HG03354 (cell line): ENCODE results near the gene DMWD.
"Not testable (repeated sequence)": the region's sequence is repeated elsewhere in the genome, so short reads cannot be mapped to it uniquely, and the experiment has no call there.

Experiments
- ATAC-seq: cut with Tn5 transposase; IDR thresholded peaks from one replicate; pipeline ENCODE4 v1.9.1; 2021; ENCODE audit warnings: mild to moderate bottlenecking; ENCODE audit not compliant: unreplicated experiment, poor library complexity, severe bottlenecking

Gene DMWD

GRCh38 chr19:45817010-45817724 is 24.5 kb upstream of the DMWD start:
- ATAC-seq: peak; percentile 90

DNA sequence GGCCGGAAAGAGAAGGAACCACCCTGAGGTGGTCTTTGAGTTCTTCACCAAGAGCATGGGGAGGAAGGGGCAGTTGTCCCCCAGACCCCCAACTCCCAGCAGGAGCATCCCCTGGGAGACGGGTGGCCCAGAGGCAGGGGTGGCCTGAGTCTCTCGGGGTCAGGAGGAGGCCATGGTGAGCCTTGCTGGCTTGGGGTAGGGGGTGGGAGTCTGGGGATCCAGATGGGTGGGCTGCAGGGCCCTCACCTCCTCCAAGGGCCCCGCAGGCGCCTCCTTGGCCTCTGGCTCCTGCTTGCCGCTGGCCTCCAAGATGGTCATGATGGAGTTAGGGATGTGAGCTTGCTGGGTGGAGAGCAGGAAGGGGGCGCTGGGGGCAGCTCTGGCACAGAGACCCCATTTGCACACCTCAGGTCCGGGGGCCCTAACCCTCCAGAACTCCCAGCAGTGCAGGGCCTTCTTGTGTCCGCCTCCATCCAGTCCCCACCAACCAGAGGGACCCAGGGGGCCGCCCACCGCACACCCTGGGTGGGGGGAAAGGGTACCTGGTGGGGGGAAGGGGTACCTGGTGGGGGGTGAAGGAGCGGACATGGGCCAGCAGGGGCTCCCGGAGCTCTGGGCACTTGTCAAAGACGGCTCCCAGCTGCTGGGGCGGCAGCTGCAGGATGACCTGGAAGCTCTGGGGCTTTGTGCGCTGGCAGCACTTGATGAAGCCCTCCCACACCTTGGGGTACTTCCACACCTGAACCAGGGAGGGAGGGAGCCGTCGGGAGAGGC is 23.8 kb upstream of the DMWD start:
- ATAC-seq: no peak

DNA sequence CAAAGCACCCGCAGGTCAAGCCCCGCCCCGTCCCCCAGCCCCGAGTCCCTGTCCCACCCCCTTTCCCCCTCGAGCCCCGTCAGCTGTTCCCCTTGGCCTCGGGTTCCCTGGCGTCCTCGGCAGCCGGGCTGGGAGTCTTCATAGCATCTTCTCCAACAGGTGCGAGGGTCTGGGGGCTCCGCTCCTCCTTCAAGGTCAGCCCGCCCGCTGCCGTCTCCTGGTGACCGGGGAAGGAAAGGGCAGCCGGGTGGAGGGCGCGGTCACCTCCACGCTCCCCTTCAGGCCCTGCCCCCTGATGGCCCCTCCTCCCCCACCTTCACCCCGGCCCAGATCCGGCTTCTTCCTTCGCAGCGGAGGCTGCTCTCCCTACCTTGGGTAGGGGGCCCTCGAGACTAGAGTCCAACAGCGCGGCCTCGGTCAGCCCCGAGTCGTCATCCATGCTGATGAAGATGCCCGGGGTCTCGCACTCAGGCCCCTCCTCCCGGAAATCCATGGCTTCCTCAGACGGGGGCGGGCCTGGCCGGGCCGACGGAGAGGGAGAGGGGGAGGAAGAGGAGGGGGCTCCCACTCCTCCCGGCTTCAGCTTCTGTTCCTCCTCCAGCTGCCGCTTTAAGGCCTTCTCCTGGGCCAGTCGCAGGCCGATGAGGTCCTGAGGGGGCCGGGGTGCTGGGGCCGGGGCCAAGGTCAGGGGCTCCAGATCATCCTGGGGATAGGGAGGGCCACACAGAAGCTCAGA is 23.0 kb upstream of the DMWD start:
- ATAC-seq: no peak

GRCh38 chr19:45814851-45815480 is 22.3 kb upstream of the DMWD start, which contains the start of gene RSPH6A:
RSPH6A (minus strand) TSS chr19:45815308; CDS start chr19:45815176, 132 bp downstream.
- ATAC-seq: no peak

GRCh38 chr19:45814166-45814780 is 21.6 kb upstream of the DMWD start:
- ATAC-seq: no peak

GRCh38 chr19:45812297-45812696 is 19.7 kb upstream of the DMWD start:
- ATAC-seq: no peak

- no peak for ATAC-seq
Observed at GRCh38 chr19:45809643-45810159, 17.1 kb upstream of the DMWD start.

DNA sequence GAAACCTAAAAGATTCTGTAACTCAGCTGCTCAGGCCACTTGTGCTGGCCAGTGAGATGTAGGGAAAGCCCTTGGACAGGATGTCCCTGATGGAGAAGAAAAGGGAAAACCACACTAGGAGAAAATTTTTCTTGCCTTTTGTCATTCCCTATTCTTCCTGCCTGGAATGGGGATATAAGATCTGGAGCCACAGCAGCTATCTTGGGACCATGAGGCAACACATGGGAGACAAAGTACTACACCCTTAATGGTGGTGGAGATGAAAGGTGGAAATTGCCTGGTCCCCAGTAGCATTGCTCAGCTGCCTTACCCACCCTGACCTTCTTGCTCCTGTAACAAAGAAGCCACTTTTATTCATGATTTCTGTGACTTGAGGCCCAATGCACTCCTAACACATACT is 13.1 kb upstream of the DMWD start:
- ATAC-seq: no peak

DNA sequence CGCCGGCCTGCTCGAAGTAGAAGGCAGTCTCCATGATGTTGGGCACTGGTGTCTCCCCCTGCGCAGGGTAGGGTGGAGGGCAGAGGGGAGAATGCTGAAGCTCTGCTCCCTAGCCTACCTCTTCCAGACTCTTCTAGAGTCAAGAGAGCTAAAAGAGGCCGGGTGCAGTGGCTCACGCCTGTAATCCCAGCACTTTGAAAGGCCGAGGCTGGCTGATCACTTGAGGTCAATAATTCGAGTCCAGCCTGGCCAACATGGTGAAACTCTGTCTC is 12.2 kb upstream of the DMWD start:
- no peak for ATAC-seq

DNA sequence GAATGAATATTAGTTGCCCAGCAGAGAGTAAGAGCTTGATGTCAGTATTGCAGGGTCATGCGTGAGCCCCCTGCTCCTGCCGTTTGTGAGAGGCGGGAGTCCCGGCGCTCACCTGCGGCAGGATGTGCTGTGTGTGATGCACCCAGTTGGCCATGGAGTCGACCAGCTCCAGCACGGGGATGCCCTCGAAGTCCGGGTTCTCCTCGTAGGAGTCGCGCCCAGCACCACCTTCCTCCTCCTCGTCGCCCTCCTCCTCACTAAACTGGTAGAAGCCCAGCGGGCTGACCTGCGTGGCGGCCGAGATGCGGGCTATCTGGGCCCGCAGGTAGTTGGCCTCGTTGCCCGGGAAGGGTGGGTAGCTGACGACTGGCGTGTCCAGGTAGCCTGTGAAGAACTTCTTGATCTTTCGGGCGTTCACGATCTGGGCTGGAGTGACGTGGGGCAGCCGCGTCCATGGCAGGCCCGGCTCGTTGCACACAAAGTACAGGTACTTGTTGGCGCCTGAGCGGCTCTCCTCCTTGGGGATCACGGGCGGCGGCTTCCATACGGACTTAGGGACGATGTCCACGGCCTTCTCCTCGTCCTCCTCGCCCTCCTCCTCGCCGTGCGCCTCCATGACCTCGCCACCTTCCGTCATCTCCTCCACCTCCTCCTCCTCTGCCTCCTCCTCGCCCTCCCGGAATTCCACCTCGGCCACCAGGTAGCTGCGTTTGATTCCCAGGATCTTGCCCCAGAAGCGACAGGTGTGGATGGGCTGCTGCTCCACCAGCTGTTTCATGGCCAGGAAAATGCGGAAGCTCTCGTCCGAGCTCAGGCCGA is 11.7 kb upstream of the DMWD start:
- no peak for ATAC-seq

GRCh38 chr19:45801603-45802175 is 9.0 kb upstream of the DMWD start:
- ATAC-seq: no peak

DNA sequence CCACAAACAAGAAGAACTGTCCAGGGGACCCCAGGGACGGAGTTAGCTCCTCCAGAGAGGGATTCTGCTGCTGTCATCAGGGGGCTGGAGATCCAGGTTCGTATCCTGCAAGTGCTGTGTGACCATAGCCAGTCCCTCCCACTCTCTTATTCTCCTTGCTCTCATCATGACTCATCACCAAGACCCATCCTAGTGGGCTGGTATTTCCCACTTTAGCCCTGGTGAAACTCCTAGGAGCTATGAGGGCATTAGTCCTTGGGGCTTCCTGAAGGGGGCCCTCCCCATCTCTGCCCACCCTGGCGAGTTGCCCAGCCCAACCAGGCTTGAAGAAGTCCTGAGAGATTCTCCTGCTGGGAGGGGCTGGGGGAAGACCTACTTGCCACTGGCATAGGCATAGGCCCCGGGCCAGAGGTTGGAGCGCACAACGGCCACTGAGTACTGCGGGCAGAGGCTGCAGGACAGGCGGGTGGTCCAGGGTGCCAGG is 7.5 kb upstream of the DMWD start:
- no peak for ATAC-seq

DNA sequence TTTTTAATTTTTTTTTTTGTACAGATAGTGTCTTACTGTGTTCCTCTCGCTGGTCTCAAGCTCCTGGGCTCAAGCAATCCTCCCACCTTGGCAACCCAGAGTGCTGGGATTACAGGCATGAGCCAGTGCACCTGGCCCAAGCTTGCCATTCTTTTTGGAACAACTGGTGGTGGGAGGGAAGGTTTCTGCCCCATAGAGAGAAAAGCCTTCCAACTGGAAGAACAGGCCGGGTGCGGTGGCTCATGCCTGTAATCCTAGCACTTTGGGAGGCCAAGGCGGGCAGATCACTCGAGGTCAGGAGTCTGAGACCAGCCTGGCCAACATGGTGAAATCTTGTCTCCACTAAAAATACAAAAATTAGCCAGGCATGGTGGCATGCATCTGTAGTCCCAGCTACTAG is 6.9 kb upstream of the DMWD start:
- not testable (repeated sequence) for ATAC-seq

- no peak for ATAC-seq
Observed at GRCh38 chr19:45798995-45799517, 6.4 kb upstream of the DMWD start.

GRCh38 chr19:45794627-45795026 is 2.0 kb upstream of the DMWD start:
- no peak for ATAC-seq

- no peak for ATAC-seq
Observed at GRCh38 chr19:45793876-45794275, 1.2 kb upstream of the DMWD start.

DNA sequence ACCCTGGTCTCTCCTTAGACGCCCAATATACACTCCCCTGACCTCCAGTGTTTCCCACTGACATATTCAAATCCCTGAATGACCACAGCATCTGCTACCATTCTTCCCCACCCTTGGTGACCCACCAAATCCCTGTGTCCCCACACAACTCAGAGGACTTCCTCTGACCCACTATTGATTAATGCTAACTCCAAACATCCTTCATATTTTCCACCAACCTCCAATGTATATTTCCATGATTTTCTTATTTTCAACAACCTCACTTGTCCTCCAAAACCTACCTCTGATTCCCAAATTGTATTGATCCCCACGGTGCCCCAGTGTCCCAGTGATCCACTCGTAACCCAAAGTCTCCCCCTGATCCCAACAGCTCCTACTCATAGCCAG is 526 bp upstream of the DMWD start:
- ATAC-seq: no peak

GRCh38 chr19:45791744-45792469 is 738 bp downstream of the DMWD start:
- no peak for ATAC-seq
